NCI-H526 (cell line): ENCODE results near the gene TRIM71.

Experiments
- DNase-seq, 2 experiments: peaks; one replicate each; lab custom pipeline; 2025; lab: John Stamatoyannopoulos, UW

TRIM71 gene

DNA sequence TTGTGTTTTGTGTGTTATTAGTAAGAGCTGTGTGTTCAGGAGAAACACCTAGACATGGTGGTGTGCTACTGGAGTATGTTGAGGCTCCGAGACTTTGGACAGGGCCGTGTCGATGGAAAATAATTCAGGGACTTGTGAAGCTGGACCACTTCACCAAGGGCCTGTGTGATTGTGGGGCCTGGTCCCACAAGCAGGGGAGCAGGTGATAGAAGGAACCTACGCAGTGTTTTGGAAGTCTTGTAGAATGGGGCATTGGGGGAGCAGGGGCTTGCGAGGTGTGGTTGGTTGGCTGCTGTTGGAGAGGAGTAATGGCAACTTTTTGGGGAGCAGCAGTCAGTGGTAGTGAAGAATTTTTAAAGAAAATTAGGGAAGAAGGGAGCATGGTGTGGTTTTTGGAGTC is 48.7 kb downstream of the TRIM71 start:
- no peak for DNase-seq

DNA sequence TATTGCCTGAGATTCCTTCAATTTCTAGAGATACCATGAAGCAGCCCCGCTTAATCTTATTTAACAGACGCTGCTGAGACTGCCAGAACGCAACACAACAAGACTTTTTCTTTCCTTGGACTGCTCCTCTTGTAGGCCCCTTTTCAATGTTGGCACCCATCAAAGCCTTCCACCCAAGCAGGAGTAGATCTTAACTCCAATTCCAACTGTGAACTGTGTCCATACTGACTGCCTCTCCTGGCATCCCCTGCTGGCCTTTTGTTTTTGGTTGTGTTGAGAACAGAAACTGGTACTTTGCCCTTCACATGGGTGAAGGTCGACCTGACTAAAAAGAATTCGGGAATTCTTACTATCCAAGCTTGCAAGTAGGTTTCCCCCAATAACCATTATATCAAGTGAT is 50.2 kb downstream of the TRIM71 start:
- no peak for DNase-seq

DNA sequence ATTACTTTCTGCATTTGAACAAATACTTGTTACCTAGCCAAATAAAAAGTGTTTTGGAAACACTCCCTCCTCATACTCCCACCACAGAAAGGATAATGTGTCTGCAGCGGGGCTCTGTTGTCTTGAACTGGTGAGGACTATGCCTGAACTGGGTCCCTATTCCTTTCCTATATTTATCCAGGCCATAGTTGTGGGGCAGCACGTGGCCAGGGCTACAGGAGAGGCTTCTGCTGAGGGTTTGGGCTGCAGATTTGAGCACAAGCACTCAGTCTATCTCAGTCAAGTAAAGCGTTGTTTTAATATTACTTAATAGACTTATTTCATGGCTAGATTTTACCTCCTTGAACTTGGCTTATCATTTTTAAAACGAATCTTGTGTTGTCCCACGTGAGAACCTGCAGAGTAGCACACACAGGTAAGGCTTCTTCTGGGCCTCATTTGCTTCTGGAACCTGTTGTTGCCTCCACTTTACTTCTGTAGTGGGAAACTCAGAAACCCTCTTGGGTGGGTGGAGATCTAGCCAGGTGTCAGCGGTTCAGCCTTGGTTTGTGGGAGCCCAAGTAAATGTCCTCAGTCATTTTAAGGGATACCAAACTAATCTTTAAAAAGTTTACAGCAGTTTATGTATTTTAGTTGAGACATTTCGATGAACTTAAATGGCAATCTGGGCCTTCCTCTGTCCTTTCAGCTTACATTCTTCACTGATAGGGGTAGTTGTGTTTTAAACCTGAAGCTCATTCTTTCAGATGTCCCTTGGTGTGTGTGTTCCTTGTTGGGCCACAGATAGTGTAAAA is 51.1 kb downstream of the TRIM71 start:
- DNase-seq: no peak

DNA sequence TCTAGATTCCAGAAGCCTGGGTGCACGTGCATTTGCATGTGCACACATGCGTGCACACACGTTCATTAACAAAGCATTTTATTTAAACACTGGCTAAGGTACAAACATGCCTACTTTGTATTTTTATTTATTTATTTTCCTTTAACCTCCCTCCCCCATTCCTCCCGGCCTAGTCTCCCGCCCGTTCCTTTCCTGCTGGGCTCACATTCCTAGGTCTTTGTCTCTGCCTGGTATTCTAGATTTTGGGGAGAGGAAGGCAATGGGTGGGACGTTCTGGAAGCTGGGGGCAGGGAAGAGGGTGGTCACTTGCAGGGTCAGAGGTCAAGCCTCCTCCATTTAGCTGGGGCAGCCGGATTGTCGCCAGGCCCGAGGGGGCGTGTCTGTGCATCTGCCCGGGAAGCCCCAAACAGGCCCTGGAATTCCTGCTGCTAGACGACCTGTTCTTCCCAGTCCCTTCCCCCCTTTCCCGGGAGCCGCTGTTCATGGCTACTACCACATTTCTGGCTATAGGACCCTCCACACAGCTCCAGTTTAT is 51.8 kb downstream of the TRIM71 start:
- peak; percentile 1 to 14 for DNase-seq

DNA sequence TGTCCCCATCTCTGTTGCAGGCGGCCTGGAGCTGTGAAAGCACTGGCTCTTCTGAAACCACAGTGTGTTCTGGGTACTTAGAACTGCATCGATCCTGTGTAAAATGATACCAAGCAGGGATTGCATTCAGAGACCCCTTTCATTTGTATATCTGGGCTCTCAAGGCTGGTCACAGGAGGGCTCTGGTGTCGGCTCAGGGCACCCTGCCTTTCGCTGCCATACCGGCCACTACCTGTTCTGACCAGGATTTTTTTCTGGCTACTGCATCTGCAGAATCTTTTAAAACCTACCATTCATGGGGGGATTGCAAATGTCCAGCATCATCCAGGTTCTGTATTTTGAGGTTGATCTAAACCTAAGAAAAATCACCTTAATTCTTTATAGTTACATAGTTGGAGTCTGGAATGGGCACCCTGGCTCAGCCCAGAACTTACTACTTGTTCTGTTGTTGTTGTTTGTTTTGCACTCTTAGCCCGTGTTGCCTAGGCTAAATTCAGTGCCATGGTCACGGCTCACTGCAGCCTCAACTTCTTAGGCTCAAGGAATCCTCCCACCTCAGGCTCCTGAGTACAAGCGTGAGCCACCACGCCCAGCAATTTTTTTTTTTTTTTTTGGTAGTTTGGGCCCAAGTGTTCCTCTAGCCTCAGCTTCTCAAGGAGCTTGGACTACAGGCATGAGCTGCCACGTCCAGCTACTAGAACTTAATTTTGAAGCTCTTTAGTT is 52.7 kb downstream of the TRIM71 start:
- no peak for DNase-seq

DNA sequence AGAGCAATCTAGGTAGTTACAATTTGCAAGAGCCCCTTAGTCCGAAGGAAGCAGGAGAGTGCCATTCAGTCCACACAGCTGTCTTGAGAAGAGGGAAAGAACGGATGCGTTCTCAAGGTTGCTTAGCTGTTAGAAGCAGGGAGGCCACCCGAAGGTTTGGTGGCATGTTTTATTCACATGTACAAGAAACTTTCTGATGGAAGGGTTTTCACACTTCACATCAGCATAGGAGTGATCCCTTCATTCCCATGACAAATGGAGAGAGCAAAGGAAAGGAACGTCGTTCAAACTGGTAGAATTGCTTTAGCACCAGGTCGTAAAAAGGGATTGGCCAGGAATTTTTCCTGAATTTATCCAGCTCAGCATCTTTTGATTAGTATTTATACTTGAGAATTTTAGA is 53.5 kb downstream of the TRIM71 start:
- DNase-seq: no peak

DNA sequence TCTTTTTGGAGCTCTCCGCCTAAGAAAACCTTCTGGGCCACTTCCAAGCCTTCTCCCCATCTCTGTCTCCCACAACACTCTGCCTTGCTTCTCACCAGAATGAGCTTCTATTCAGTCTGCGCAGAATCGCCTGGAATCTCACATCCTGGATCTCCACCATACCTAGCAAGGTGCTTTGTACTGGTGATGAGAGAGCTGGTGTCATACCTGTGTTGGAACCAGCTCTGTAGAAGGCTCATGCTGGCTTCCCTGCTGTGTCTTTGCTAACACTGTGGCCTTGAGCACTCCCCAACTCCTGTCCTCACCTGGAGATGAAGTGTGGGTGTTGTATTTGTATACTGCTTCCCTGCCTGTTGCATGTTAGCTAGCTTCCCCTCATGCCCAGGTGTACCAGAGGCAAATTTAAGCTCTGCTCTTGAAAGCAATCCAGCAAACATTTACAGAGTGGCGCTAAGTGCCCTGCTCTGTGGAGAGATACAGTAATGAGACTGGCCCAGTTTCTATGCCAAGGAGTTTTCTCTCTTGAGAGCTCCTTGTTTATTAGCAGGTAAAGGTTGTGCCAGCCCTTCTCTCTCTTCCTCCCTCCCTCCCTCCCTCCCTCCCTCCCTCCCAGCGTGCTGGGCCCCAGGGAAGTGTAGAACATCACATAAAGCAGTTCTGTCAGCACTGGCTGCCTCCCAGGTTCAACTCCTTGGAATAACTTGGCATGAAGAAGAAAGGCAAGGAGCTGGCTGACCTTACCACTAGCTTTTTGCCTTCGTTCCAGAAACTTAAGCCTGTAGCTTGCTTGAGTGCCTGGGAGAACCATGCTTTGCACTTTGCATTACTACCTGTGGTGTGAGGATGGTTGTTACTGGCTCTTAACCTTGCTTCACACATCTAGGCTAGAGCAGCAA is 54.9 kb downstream of the TRIM71 start:
- DNase-seq: peak in 1 of 2 experiments; percentile 17

DNA sequence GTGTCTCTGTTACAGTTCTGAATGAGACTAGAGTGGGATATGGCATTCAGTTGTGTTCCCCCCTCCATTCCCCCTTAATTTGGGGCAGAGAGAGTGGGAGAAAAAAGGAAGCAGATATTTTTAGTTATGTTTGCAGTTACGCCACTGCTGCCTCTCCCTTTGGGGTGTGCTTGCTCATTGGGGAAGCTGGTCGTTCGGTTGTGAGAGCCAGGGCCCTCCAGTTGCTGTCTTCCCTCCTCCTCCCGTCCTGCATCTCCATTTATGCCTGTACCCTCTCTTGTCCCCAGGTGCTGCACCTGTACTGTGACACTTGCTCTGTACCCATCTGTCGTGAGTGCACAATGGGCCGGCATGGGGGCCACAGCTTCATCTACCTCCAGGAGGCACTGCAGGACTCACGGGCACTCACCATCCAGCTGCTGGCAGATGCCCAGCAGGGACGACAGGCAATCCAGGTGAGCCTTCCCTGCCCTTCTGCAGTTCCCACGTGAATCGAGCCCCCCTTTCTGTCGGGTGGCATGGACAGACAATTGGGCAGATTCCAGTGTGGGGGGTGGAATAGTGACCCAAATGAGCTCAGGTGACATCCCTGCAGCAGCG is 55.8 kb downstream of the TRIM71 start:
- DNase-seq: no peak

DNA sequence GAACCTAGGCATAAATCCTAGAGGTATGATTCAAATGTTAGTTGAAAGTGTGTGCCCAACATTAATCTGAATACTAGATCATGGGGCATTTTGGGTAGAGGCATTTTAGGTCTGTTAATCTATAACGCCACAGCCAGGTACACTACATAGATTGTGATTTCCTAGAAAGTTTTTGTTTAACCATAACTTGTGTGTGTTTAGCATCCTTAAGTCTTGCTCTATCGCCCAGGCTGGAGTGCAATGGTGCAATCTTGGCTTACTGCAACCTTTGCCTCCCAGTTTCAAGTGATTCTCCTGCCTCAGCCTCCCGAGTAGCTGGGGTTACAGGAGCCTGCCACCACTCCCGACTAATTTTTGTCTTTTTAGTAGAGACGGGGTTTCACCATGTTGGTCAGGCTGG is 59.1 kb downstream of the TRIM71 start:
- DNase-seq: no peak

DNA sequence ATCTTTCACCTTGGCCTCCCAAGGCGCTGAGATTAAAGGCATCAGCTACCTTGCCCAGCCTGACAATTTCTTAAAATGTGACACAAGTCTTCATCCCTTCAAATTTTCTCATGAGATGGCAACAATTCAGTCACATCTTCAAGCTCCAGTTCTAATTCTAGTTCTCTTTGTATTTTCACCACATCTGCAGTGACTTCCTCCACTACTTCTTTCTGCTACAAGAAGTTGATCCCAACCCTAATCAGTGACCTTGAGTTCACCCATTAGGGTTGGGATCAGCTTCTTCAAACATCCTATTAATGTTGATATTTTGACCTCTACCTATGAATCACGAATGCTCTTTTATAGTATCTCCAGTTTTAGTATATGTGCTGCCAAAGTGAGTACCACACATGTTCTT is 59.8 kb downstream of the TRIM71 start:
- no peak for DNase-seq

DNA sequence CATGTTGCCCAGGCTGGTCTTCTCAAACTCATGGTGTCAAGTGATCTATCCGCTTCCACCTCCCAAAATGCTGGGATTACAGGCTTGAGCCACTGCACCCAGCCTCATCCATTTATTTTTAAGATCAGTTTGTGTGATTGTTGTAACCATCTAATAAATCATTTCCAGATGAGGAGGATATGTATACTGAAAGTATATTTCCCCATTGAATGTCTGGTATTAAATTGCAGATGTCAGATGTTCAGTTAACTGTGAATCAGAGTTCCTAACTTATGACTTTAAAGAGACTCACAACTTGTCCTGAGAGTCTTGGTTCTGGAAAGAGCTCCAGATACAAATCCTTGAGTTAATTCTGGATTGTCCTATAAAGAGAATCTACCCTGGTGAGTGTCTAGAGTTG is 62.4 kb downstream of the TRIM71 start:
- DNase-seq: no peak

DNA sequence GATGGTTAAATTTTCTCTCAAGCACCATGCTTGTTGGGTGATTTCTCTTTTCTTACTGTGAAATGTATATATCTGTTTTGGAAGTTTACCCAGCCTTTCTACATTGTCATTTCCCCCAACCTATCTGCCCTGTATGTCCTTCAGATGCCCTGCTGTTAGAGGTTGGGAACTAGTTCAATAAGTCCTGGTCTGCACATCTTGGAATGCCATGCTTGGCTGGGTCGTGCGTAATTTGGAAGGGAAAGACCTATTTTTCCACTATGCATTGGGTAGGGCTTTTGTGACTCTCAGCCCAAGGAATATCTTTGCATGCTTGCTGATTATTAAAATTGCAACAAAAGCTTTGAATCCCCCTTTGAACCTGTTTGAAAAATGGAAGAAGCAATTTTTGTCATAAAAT is 63.8 kb downstream of the TRIM71 start:
- DNase-seq: no peak

DNA sequence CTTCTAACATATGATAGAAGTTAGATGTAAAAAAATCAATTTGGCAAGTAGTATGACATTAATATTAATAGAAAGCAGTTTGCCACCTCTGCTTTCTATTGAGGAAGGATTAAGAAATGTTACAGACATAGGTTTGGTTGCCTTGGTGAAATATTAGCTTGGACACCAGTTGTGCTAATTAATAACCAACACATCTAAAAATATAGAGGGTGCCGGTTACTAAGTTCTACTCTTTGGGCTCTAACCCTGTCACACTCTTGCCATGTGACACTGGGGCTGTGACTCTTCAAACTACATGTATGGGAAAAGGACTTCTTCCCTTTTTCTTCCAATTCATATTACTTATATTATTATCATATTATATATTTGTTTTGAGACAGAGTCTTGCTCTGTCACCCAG is 64.4 kb downstream of the TRIM71 start:
- DNase-seq: no peak

DNA sequence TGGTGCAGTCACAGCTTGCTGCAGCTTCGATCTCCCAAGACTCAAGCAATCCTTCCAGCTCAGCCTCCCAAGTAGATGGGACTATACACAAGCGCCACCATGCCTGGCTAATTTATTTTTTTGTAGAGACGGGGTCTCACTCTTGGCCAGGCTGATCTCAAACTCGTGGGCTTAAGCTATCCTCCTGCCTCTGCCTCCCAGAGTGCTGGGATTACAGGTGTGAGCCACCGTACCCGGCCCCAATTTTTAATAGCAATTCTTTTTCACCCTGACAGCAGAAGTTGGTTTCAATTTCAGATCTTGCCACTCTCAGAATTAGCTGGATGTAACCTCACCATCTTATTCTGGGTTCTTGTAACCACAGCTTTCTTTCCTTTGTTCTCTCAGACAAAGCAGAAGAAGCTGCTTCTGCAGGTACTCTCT is 64.8 kb downstream of the TRIM71 start:
- DNase-seq: no peak

DNA sequence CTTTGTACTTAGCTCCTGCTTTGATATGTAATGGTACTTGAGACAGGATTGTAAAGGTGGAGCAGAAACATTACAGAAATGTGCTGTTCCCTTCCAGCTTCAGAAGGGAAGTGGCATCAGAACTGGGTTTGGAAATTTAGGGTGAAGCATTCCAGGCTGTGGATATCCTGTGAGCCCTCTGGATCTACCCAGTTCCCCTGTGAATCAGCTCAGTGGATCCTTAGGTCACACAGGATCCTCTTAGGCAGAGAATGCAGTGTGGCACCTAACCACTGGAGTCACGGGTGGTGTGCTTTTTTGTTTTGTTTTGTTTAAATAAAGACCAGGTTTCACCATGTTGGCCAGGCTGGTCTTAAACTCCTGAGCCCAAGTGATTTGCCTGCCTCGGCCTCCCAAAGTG is 66.0 kb downstream of the TRIM71 start:
- DNase-seq: no peak

DNA sequence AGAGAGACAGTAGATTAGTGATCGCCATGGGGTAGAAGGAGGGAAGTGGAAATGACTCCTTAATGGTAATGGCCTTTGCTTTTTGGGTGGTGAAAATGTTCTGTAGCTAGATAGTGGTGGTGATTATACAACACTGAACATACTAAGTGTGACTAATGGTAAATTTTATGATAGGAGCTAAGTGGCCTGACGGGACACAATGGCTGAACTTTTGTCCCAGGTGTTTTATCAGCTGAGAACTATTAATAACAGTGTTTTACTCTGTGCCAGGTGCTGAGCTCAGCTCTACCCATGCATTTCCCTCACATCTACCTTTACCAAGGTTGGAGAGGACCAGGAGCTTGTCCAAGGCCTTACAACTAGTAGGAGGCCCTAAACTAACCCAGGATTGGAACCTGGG is 66.8 kb downstream of the TRIM71 start:
- no peak for DNase-seq

DNA sequence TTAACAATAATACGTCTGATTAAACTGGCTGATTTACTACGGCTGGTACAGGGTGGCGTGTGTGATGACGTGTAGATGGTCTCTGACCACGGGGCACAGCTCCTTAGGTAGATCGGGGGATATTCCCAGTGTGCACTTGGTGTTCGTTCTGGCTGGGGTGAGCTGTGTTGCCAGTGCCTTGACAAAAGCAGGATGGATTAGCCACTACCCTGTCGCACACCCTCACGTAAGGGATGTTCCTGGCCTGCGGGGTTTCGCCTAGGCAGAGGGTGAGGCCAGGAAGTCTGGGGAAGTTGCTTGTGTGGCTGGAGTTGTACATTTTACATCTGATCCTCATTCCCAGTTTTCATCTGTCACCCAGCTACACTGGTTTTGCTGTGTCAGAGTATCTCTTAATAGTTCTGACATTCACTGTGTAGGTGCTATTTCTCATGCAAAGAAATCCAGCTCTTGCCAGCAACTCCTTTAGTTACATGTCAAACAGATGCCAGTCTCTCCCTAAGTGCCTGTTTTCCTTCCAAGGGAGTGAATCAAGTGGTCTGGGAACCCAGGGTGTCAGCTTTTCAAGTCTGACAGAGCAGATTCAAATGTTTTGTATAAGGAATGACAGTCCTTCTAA is 67.6 kb downstream of the TRIM71 start:
- DNase-seq: no peak

DNA sequence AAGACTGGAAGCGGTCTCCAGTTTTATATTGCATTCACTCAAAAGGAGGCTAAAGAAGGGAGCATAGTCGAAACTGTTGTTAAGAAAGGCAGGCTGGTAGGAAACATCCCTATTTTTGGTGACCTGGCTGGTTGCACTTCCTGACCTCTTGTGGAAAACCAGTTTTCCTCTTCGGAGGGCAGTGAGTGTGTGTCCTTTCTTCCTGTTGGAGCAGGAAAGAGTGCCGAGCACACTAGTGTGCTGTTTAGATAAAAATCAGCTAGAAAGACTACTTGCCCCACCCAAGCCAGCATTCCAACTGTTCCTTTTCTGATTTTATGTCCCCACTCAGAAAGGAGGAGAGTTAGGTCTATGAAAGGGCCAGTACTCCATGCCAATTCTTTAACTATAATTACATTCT is 68.5 kb downstream of the TRIM71 start:
- DNase-seq: no peak

DNA sequence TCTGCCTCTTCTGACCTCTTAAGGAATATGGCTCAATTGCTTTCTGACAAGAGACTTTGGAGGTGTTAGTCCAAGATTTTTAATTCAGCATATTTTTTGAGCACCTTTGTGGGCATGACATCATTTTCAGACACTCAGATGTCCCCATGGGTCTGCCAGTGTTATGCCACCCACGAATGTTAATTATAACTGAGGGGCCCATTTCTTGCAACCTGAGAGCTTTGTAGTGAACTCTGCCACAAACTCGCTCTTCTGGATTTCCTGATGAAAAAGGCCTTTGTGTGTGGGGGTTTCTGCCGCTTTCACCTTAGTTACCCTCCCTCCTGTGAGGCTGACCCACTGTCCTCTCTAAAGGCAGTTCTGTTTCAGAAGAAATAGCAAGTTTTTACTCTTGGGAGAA is 69.1 kb downstream of the TRIM71 start:
- DNase-seq: no peak

DNA sequence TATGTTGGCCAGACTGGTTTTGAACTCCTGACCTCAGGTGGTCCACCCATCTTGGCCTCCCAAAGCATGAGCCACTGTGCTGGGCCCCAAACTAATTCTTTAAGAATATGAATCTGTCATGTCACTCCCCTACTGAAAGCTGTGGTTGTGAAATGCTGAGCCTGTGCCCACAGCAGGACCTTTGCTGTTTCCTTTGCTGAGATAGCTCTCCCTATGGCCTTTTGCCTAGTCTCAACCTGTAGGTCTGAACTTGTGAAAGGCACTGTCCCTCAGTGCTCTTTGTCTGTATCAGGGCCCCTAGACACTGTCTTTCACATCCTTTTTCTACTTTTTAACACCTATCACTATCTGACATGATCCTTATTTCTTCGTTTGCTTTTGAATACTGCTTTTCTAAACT is 70.9 kb downstream of the TRIM71 start:
- DNase-seq: no peak
